HepG2 (cell line): ENCODE data around the gene SPOP. TPM values are rescaled to one million over a fixed set of nuclear protein-coding genes. Genes with fewer than 3 reads are reported as not detected.
A peak's percentile ranks its signal among the peaks of the same experiment; 100 is the strongest.

Experiments
- CREB1 ChIP-seq, 2 experiments: fragments of 450-650 bp in 1 of 2; IDR thresholded peaks; 2 replicates each; pipeline ENCODE4 v1.6.1; 2016 to 2017; ENCODE audit warnings: control low read depth in 1 of 2, mild to moderate bottlenecking in 1 of 2, missing compliant biosample characterization in 1 of 2, missing genetic modification characterization in 1 of 2
- IRX3 ChIP-seq: sonication (generic); formaldehyde crosslinking; IDR thresholded peaks from 2 replicates; pipeline ENCODE4 v1.8.1; 2023; ENCODE audit warnings: mild to moderate bottlenecking, low read depth, missing genetic modification reagents, borderline replicate concordance
- NR2C2 ChIP-seq: sonication (generic); formaldehyde crosslinking; IDR thresholded peaks from 2 replicates; pipeline ENCODE4 v1.4.0; 2020; ENCODE audit warnings: missing genetic modification reagents, mild to moderate bottlenecking, moderate library complexity, borderline replicate concordance
- RORA ChIP-seq: sonication (generic); formaldehyde crosslinking; IDR thresholded peaks from 2 replicates; pipeline ENCODE4 v1.5.0; 2020; ENCODE audit warnings: mild to moderate bottlenecking, missing genetic modification reagents, moderate library complexity
- SAP130 ChIP-seq: IDR thresholded peaks from 2 replicates; pipeline ENCODE4 v1.6.1; 2016; ENCODE audit warnings: low read depth
- SP1 ChIP-seq, 2 experiments: fragments of 450-650 bp in 1 of 2; sonication (generic) in 1 of 2; formaldehyde crosslinking in 1 of 2; IDR thresholded peaks; 2 replicates each; pipeline versions ENCODE4 v1.4.0 to v1.6.1; 2016 to 2020; ENCODE audit warnings: missing genetic modification reagents in 1 of 2
- SP4 ChIP-seq: sonication (generic); formaldehyde crosslinking; IDR thresholded peaks from 2 replicates; pipeline ENCODE4 v1.8.1; 2023; ENCODE audit warnings: mild to moderate bottlenecking, missing genetic modification reagents
- ZFP41 ChIP-seq: sonication (generic); formaldehyde crosslinking; IDR thresholded peaks from 2 replicates; pipeline ENCODE4 v1.4.0; 2020; ENCODE audit warnings: mild to moderate bottlenecking, missing genetic modification reagents, borderline replicate concordance
- ZMYM3 ChIP-seq: sonication (generic); formaldehyde crosslinking; IDR thresholded peaks from 2 replicates; pipeline ENCODE4 v1.5.1; 2020; ENCODE audit warnings: mild to moderate bottlenecking, missing genetic modification reagents
- ZNF672 ChIP-seq: sonication (generic); formaldehyde crosslinking; IDR thresholded peaks from 2 replicates; pipeline ENCODE4 v1.8.1; 2022; ENCODE audit warnings: missing genetic modification reagents
- polyA plus RNA-seq, 8 experiments: library from polyadenylated mRNA; depleted of rRNA in 3 of 8; stranded (reverse) in 7 of 8; unstranded in 1 of 8; fragments of >200 nt; fragmentation: Illumina TruSeq in 4 of 8; extraction: Trizol in 4 of 8; gene quantifications; 2 replicates each; pipeline versions ENCODE4 v1.2.1 to v1.2.3, GENCODE V29; 2011 to 2016; ENCODE audit warnings: low read depth in 4 of 8, missing spikeins in 1 of 8, mixed read lengths in 1 of 8; ENCODE audit not compliant: insufficient read depth in 1 of 8
- total RNA-seq, 5 experiments: library from RNA; depleted of rRNA; stranded (reverse); fragments of >200 nt; fragmentation: Illumina TruSeq; extraction: Trizol; gene quantifications; 2 replicates each; pipeline ENCODE4 v1.2.3, GENCODE V29; 2016; ENCODE audit warnings: low read depth in 1 of 5
- TF ChIP-seq, protein P1 (sequence below): sonication (generic); formaldehyde crosslinking; IDR thresholded peaks from 2 replicates; pipeline ENCODE4 v1.5.0; 2020; ENCODE audit warnings: mild to moderate bottlenecking, missing genetic modification reagents
- TF ChIP-seq, protein P2 (sequence below): IDR thresholded peaks from 2 replicates; pipeline ENCODE4 v1.6.1; 2012; ENCODE audit warnings: low read depth, low read length, improper control_type of control experiment
- TF ChIP-seq, protein P3 (sequence below): IDR thresholded peaks from 2 replicates; pipeline ENCODE4 v1.6.1; 2016
- TF ChIP-seq, protein P4 (sequence below), 2 experiments: sonication (generic) in 1 of 2; formaldehyde crosslinking in 1 of 2; IDR thresholded peaks; 2 replicates each; pipeline versions ENCODE4 v1.4.0 to v1.6.1; 2018 to 2020; ENCODE audit warnings: missing genetic modification reagents in 2 of 2, borderline replicate concordance in 1 of 2, low read depth in 1 of 2, mild to moderate bottlenecking in 1 of 2, missing biosample characterization in 1 of 2
- TF ChIP-seq, protein P5 (sequence below): IDR thresholded peaks from 2 replicates; pipeline ENCODE4 v1.4.0; 2020; ENCODE audit warnings: mild to moderate bottlenecking, missing genetic modification reagents

SPOP gene
- total and polyA plus RNA-seq, 2 of the 13 experiments (the other 11 are each of a cell fraction or from before 2014, with no cell fraction given) = 52.8 to 60.8 TPM

DNA sequence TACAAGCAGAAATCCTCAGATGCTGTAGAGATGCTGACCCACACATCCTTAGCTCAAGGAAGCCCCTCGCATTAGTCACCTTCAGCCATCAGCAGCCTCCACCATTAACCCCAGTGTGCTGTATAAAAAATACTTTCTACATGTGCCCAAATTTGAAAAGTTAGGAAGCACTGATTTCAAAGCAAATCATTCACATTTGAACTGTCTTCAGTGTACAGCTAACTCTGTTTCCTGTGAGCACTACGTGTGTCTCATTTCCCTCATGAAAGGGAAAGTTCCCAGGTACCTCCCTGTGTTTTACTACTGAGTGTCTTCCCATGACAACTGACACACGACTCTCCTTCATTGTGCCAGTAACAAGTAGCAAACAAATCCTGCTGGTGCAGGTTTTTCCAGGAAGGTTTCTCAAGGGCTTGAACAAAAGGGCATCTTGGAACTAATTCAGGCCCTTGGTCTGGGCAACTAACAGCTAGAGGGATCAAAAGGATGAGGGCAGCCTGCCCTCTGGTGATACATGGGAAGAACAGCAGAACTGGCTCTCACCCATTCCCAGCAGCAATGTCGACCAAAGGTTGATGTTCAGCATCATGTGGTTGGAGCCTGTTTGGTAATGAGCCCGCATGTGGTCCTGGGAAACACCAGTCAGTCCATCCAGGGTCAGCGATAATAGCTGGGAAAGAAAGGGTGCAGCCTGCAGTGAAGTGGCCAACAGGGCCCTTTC, 25.8 kb upstream of the SPOP start (continued):
- TF ChIP-seq RORA (CRISPR knock-in tag) (no peak), ZNF672 (CRISPR knock-in tag) (no peak), SP4 (CRISPR knock-in tag) (peak; percentile 18; the same call in 1 of the 2 replicates), ZFP41 (CRISPR knock-in tag) (no peak), SP1 (IDR thresholded peaks at IDR 0.05) (no peak), SP1 (CRISPR knock-in tag; IDR thresholded peaks at IDR 0.05) (0 out of 2 replicates have a peak, but pooled peaks have one; percentile 37), SAP130 (CRISPR knock-in tag) (peak; percentile 75), NR2C2 (no peak), ZMYM3 (CRISPR knock-in tag) (no peak), CREB1 (IDR thresholded peaks at IDR 0.05) (0 out of 2 replicates have a peak, but pooled peaks have one; percentile 2), CREB1 (CRISPR knock-in tag; IDR thresholded peaks at IDR 0.05) (no peak), IRX3 (no peak)
- TF ChIP-seq, protein P1, sequence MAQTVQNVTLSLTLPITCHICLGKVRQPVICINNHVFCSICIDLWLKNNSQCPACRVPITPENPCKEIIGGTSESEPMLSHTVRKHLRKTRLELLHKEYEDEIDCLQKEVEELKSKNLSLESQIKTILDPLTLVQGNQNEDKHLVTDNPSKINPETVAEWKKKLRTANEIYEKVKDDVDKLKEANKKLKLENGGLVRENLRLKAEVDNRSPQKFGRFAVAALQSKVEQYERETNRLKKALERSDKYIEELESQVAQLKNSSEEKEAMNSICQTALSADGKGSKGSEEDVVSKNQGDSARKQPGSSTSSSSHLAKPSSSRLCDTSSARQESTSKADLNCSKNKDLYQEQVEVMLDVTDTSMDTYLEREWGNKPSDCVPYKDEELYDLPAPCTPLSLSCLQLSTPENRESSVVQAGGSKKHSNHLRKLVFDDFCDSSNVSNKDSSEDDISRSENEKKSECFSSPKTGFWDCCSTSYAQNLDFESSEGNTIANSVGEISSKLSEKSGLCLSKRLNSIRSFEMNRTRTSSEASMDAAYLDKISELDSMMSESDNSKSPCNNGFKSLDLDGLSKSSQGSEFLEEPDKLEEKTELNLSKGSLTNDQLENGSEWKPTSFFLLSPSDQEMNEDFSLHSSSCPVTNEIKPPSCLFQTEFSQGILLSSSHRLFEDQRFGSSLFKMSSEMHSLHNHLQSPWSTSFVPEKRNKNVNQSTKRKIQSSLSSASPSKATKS = no peak
- TF ChIP-seq, protein P2, sequence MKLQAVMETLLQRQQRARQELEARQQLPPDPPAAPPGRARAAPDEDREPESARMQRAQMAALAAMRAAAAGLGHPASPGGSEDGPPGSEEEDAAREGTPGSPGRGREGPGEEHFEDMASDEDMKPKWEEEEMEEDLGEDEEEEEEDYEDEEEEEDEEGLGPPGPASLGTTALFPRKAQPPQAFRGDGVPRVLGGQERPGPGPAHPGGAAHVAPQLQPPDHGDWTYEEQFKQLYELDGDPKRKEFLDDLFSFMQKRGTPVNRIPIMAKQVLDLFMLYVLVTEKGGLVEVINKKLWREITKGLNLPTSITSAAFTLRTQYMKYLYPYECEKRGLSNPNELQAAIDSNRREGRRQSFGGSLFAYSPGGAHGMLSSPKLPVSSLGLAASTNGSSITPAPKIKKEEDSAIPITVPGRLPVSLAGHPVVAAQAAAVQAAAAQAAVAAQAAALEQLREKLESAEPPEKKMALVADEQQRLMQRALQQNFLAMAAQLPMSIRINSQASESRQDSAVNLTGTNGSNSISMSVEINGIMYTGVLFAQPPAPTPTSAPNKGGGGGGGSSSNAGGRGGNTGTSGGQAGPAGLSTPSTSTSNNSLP = 0 out of 2 replicates have a peak, but pooled peaks have one; percentile 60
- TF ChIP-seq, protein P3, sequence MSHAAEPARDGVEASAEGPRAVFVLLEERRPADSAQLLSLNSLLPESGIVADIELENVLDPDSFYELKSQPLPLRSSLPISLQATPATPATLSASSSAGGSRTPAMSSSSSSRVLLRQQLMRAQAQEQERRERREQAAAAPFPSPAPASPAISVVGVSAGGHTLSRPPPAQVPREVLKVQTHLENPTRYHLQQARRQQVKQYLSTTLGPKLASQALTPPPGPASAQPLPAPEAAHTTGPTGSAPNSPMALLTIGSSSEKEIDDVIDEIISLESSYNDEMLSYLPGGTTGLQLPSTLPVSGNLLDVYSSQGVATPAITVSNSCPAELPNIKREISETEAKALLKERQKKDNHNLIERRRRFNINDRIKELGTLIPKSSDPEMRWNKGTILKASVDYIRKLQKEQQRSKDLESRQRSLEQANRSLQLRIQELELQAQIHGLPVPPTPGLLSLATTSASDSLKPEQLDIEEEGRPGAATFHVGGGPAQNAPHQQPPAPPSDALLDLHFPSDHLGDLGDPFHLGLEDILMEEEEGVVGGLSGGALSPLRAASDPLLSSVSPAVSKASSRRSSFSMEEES (CRISPR knock-in tag) = peak; percentile 82
- TF ChIP-seq, protein P4, sequence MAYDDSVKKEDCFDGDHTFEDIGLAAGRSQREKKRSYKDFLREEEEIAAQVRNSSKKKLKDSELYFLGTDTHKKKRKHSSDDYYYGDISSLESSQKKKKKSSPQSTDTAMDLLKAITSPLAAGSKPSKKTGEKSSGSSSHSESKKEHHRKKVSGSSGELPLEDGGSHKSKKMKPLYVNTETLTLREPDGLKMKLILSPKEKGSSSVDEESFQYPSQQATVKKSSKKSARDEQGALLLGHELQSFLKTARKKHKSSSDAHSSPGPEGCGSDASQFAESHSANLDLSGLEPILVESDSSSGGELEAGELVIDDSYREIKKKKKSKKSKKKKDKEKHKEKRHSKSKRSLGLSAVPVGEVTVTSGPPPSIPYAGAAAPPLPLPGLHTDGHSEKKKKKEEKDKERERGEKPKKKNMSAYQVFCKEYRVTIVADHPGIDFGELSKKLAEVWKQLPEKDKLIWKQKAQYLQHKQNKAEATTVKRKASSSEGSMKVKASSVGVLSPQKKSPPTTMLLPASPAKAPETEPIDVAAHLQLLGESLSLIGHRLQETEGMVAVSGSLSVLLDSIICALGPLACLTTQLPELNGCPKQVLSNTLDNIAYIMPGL (CRISPR knock-in tag; IDR thresholded peaks at IDR 0.05; ENCODE audit: borderline replicate concordance in 1 of 2, low read depth in 1 of 2) = peak; percentile 65 to 68; a peak in 2 of 4 replicates
- TF ChIP-seq, protein P5, sequence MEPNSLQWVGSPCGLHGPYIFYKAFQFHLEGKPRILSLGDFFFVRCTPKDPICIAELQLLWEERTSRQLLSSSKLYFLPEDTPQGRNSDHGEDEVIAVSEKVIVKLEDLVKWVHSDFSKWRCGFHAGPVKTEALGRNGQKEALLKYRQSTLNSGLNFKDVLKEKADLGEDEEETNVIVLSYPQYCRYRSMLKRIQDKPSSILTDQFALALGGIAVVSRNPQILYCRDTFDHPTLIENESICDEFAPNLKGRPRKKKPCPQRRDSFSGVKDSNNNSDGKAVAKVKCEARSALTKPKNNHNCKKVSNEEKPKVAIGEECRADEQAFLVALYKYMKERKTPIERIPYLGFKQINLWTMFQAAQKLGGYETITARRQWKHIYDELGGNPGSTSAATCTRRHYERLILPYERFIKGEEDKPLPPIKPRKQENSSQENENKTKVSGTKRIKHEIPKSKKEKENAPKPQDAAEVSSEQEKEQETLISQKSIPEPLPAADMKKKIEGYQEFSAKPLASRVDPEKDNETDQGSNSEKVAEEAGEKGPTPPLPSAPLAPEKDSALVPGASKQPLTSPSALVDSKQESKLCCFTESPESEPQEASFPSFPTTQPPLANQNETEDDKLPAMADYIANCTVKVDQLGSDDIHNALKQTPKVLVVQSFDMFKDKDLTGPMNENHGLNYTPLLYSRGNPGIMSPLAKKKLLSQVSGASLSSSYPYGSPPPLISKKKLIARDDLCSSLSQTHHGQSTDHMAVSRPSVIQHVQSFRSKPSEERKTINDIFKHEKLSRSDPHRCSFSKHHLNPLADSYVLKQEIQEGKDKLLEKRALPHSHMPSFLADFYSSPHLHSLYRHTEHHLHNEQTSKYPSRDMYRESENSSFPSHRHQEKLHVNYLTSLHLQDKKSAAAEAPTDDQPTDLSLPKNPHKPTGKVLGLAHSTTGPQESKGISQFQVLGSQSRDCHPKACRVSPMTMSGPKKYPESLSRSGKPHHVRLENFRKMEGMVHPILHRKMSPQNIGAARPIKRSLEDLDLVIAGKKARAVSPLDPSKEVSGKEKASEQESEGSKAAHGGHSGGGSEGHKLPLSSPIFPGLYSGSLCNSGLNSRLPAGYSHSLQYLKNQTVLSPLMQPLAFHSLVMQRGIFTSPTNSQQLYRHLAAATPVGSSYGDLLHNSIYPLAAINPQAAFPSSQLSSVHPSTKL = peak; percentile 33; the same call in 1 of the 2 replicates
